Neuronal stem cell (in vitro differentiated cells): ENCODE data around the gene FUBP3.
A peak's percentile ranks its signal among the peaks of the same experiment; 100 is the strongest.

ENCODE experiments used
- DNase-seq: peaks from one replicate; pipeline ENCODE4 v3.0.0-alpha.2; 2013; ENCODE audit warnings: low spot score
- H2AFZ ChIP-seq: one replicate; pipeline ENCODE4 v1.6.1; 2013; ENCODE audit warnings: mild to moderate bottlenecking, low read length, inconsistent platforms
- H2AK5ac ChIP-seq: 2 replicates; pipeline ENCODE4 v1.6.1; 2013; ENCODE audit warnings: low read depth, mild to moderate bottlenecking, inconsistent platforms, low read length, moderate library complexity, mixed read lengths
- H2BK120ac ChIP-seq: 2 replicates; pipeline ENCODE4 v1.6.1; 2013; ENCODE audit warnings: low read depth, mild to moderate bottlenecking, inconsistent platforms, low read length, moderate library complexity, mixed read lengths
- H2BK12ac ChIP-seq: one replicate; pipeline ENCODE4 v1.6.1; 2013; ENCODE audit warnings: low read length, inconsistent platforms
- H2BK15ac ChIP-seq: 2 replicates; pipeline ENCODE4 v1.6.1; 2013; ENCODE audit warnings: mild to moderate bottlenecking, low read length, inconsistent platforms, mixed read lengths
- H2BK5ac ChIP-seq: one replicate; pipeline ENCODE4 v1.6.1; 2013; ENCODE audit warnings: inconsistent platforms, mild to moderate bottlenecking, low read length, moderate library complexity
- H3K14ac ChIP-seq: one replicate; pipeline ENCODE4 v1.6.1; 2013; ENCODE audit warnings: low read length, inconsistent platforms
- H3K18ac ChIP-seq: 2 replicates; pipeline ENCODE4 v1.6.1; 2013; ENCODE audit warnings: low read length, inconsistent platforms
- H3K23ac ChIP-seq: 2 replicates; pipeline ENCODE4 v1.6.1; 2013; ENCODE audit warnings: low read depth, mild to moderate bottlenecking, mixed read lengths, low read length, inconsistent platforms; ENCODE audit not compliant: poor library complexity
- H3K27ac ChIP-seq: replicated peaks from 3 replicates; pipeline ENCODE4 v1.5.1; 2013; ENCODE audit warnings: low read length, inconsistent platforms
- H3K27me3 ChIP-seq, 3 experiments: 2 replicates each; pipeline ENCODE4 v1.6.1; 2013; ENCODE audit warnings: low read length in 3 of 3, mild to moderate bottlenecking in 2 of 3, inconsistent platforms in 1 of 3, low read depth in 1 of 3, mixed read lengths in 1 of 3, moderate library complexity in 1 of 3; ENCODE audit not compliant: control insufficient read depth in 3 of 3, insufficient read depth in 3 of 3
- H3K36me3 ChIP-seq, 2 donors: replicated peaks in 1 of 2; 2 replicates each; pipeline ENCODE4 v1.6.1; 2013; ENCODE audit warnings: low read length in 2 of 2; ENCODE audit not compliant: control insufficient read depth in 2 of 2, insufficient read depth in 2 of 2
- H3K4ac ChIP-seq: 2 replicates; pipeline ENCODE4 v1.6.1; 2013; ENCODE audit warnings: inconsistent platforms, mild to moderate bottlenecking, low read length, moderate library complexity
- H3K4me1 ChIP-seq, 2 donors: 1 replicate in 1 of 2; 2 replicates in 1 of 2; pipeline ENCODE4 v1.6.1; 2013; ENCODE audit warnings: low read length in 2 of 2, low read depth in 1 of 2; ENCODE audit not compliant: control insufficient read depth in 2 of 2, insufficient read depth in 1 of 2
- H3K4me2 ChIP-seq: one replicate; pipeline ENCODE4 v1.6.1; 2013; ENCODE audit warnings: mild to moderate bottlenecking, low read length, inconsistent platforms; ENCODE audit not compliant: insufficient read depth, poor library complexity, severe bottlenecking
- H3K4me3 ChIP-seq, 2 donors: 2 replicates each; pipeline ENCODE4 v1.5.1; 2013; ENCODE audit warnings: low read length in 2 of 2, mild to moderate bottlenecking in 2 of 2, inconsistent platforms in 1 of 2, moderate library complexity in 1 of 2
- H3K79me1 ChIP-seq: one replicate; pipeline ENCODE4 v1.6.1; 2013; ENCODE audit warnings: low read depth, mild to moderate bottlenecking, inconsistent platforms, low read length, moderate library complexity
- H3K9ac ChIP-seq: one replicate; pipeline ENCODE4 v1.6.1; 2013; ENCODE audit warnings: mild to moderate bottlenecking, low read depth, low read length, inconsistent platforms; ENCODE audit not compliant: poor library complexity
- H3K9me3 ChIP-seq, 2 donors: replicated peaks in 1 of 2; 2 replicates each; pipeline versions ENCODE3 to v1.6.1; 2013; ENCODE audit warnings: low read length in 2 of 2, mild to moderate bottlenecking in 2 of 2, inconsistent platforms in 1 of 2, low read depth in 1 of 2, mixed read lengths in 1 of 2, moderate library complexity in 1 of 2; ENCODE audit not compliant: control insufficient read depth in 2 of 2, insufficient read depth in 1 of 2
- H4K8ac ChIP-seq: one replicate; pipeline ENCODE4 v1.6.1; 2013; ENCODE audit warnings: low read depth, mild to moderate bottlenecking, inconsistent platforms, low read length, moderate library complexity
- H4K91ac ChIP-seq: one replicate; pipeline ENCODE4 v1.6.1; 2013; ENCODE audit warnings: low read length, low read depth, mild to moderate bottlenecking, inconsistent platforms; ENCODE audit not compliant: poor library complexity
- WGBS, 2 donors: extraction: QIAGEN DNeasy Blood & Tissue Kit; methylation state at CpG; one replicate each; pipeline ENCODE4 v1.1.7; 2013; ENCODE audit warnings: missing lambda C conversion rate in 2 of 2, mixed read lengths in 1 of 2; ENCODE audit not compliant: insufficient read length in 2 of 2, insufficient replicate concordance in 1 of 2; ENCODE audit errors: extremely low coverage in 2 of 2; 5-methylcytosine and 5-hydroxymethylcytosine counted together

The FUBP3 gene

GRCh38 chr9:130623466-130623865 is 44.1 kb downstream of the FUBP3 start:
- H2BK15ac ChIP-seq = no peak overlapping the region
- no peak for DNase-seq
- H2BK5ac ChIP-seq = no peak overlapping the region
- H3K36me3 ChIP-seq = peaks cover 50 to 96% of the 10 kb centered on the region in 2 donors
- H3K27me3 ChIP-seq = no peaks in the 10 kb centered on the region
- no peak overlapping the region for H4K91ac ChIP-seq
- no peak overlapping the region for H3K23ac ChIP-seq
- H3K4me2 ChIP-seq = no peak overlapping the region
- no peak overlapping the region for H4K8ac ChIP-seq
- H2BK120ac ChIP-seq = no peak overlapping the region
- no peaks in the 10 kb centered on the region for H3K4me1 ChIP-seq
- H3K79me1 ChIP-seq = peaks cover 2% of the 10 kb centered on the region
- no peak overlapping the region for H3K14ac ChIP-seq
- H2AFZ ChIP-seq = no peak overlapping the region
- H3K18ac ChIP-seq = no peak overlapping the region
- no peaks in the 10 kb centered on the region for H3K9me3 ChIP-seq
- H2AK5ac ChIP-seq = no peak overlapping the region
- no peak overlapping the region for H3K27ac ChIP-seq
- no CpG with 5 or more reads among the region's 10 CpGs for WGBS, 2 donors
- H3K4me3 ChIP-seq = no peak overlapping the region
- H3K4ac ChIP-seq = no peak overlapping the region
- no peak overlapping the region for H2BK12ac ChIP-seq
- no peak overlapping the region for H3K9ac ChIP-seq

GRCh38 chr9:130624154-130624553 is 44.8 kb downstream of the FUBP3 start:
- Histone ChIP-seq H3K9me3 (no peaks in the 10 kb centered on the region), H3K4me1 (peaks cover 0 to 3% of the 10 kb centered on the region in 2 donors), H3K14ac (no peak overlapping the region), H3K18ac (no peak overlapping the region), H2AK5ac (no peak overlapping the region), H3K4me2 (no peak overlapping the region), H3K27me3 (no peaks in the 10 kb centered on the region), H3K27ac (no peak overlapping the region), H2BK120ac (no peak overlapping the region), H2BK5ac (no peak overlapping the region), H4K8ac (no peak overlapping the region), H2BK15ac (no peak overlapping the region), H3K79me1 (peaks cover 2% of the 10 kb centered on the region), H3K9ac (no peak overlapping the region), H3K4ac (no peak overlapping the region), H2AFZ (no peak overlapping the region), H3K23ac (no peak overlapping the region), H3K36me3 (peaks cover 47 to 90% of the 10 kb centered on the region in 2 donors), H2BK12ac (no peak overlapping the region), H3K4me3 (no peak overlapping the region), H4K91ac (no peak overlapping the region)
- WGBS, 2 donors = no CpG with 5 or more reads among the region's 4 CpGs
- no peak for DNase-seq

DNA sequence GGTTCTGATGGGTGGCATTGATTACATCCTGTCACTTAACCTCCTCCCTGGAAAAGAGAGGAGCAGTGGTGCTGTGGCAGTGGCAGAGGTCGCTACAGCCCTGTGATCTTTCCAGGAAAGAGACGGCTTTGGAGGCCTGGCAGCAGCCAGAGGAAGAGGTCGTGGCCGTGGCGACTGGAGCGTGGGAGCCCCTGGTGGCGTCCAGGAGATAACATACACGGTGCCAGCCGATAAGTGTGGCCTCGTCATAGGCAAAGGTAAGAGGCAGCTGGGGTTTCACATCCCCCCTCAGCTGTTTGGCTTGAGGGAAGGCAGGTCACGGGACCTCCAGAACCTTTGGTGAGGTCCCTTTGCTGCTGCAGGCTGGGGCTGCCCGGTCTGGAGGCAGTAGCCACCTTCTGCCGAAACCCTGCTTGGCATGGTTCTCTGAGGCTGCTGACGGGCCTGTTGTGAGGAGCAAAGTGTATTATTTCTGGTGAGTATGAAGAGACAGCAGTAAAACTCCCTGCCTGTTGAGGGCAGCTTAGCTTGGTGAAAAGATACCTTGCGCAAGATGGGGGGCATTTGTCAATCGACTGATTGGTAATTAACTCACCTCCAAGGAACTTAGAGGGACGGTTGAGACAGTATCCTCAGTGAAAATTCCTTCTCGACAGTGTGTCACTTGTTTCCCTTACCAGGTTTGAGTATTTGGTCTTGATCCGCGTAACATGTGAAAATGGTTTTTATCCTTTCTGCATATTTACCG is 47.0 kb downstream of the FUBP3 start:
- Histone ChIP-seq H3K9me3 (no peaks in the 10 kb centered on the region), H4K8ac (no peak overlapping the region), H3K79me1 (peaks cover 5% of the 10 kb centered on the region), H3K23ac (no peak overlapping the region), H2BK120ac (no peak overlapping the region), H3K27me3 (no peaks in the 10 kb centered on the region), H2BK12ac (no peak overlapping the region), H3K27ac (no peak overlapping the region), H2BK15ac (no peak overlapping the region), H3K4me1 (peaks cover 4 to 13% of the 10 kb centered on the region in 2 donors), H3K36me3 (peaks cover 46 to 84% of the 10 kb centered on the region in 2 donors), H2AK5ac (no peak overlapping the region), H3K14ac (no peak overlapping the region), H3K4me3 (no peak overlapping the region), H2AFZ (no peak overlapping the region), H3K9ac (no peak overlapping the region), H2BK5ac (no peak overlapping the region), H3K18ac (no peak overlapping the region), H3K4me2 (no peak overlapping the region), H3K4ac (no peak overlapping the region), H4K91ac (no peak overlapping the region)
- no CpG with 5 or more reads among the region's 21 CpGs for WGBS, 2 donors
- DNase-seq = no peak

DNA sequence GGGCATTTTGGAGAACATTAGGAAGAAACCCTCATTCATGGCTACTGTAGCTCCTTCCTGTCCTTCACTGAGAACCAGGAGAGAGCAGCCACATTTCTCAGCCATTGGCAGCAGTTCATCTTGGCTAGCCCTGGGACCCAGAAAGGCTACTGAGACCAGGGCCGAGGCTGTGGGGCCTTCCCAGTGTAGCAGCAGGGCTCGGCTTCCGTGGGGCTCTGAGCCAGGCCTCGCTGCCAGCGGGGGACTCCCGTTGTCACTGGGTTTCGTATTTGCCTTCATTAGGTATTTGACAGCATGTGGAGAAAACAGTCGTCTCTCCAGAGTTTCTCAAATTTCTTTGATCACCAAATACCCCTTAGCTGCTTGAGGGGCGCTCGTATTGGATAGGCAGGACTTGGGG is 47.7 kb downstream of the FUBP3 start:
- Histone ChIP-seq H2BK5ac (no peak overlapping the region), H3K27ac (no peak overlapping the region), H3K23ac (no peak overlapping the region), H4K91ac (no peak overlapping the region), H3K4ac (no peak overlapping the region), H3K18ac (no peak overlapping the region), H3K79me1 (peaks cover 6% of the 10 kb centered on the region), H3K9me3 (no peaks in the 10 kb centered on the region), H2AK5ac (no peak overlapping the region), H3K4me1 (peaks cover 4 to 13% of the 10 kb centered on the region in 2 donors), H3K4me3 (no peak overlapping the region), H2BK12ac (no peak overlapping the region), H3K4me2 (no peak overlapping the region), H3K27me3 (no peaks in the 10 kb centered on the region), H3K9ac (no peak overlapping the region), H2BK15ac (no peak overlapping the region), H3K14ac (peak overlapping the region; percentile 23), H3K36me3 (peaks cover 52 to 87% of the 10 kb centered on the region in 2 donors), H4K8ac (no peak overlapping the region), H2AFZ (no peak overlapping the region), H2BK120ac (no peak overlapping the region)
- DNase-seq = no peak
- WGBS, 2 donors = no CpG with 5 or more reads among the region's 10 CpGs
